Measurements from ENCODE around the gene LASP1NB.
"Not testable (repeated sequence)": the region's sequence is repeated elsewhere in the genome, so short reads cannot be mapped to it uniquely, and the experiment has no call there.

LASP1NB gene

DNA sequence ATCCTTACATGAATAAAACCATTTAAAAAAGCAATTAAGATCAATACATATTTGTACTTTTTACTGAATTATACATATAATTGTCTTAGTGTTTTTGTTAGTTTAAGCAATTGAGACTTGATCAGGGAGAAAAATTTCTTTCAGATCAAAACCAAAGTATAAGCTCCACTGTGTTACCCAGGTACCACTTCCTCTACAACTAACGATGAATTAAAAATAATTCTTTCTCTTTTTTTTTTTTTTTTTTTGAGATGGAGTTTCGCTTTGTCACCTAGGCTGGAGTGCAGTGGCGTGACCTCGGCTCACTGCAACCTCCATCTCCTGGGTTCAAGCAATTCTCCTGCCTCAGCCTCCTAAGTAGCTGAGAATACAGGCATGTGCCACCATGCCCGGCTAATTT lies 35.0 kb downstream of the LASP1NB start:
- no peak overlapping the region for H3K4me3 ChIP-seq (ENCODE audit: control insufficient read depth, low read depth, low read length)
- TF ChIP-seq, protein P1, sequence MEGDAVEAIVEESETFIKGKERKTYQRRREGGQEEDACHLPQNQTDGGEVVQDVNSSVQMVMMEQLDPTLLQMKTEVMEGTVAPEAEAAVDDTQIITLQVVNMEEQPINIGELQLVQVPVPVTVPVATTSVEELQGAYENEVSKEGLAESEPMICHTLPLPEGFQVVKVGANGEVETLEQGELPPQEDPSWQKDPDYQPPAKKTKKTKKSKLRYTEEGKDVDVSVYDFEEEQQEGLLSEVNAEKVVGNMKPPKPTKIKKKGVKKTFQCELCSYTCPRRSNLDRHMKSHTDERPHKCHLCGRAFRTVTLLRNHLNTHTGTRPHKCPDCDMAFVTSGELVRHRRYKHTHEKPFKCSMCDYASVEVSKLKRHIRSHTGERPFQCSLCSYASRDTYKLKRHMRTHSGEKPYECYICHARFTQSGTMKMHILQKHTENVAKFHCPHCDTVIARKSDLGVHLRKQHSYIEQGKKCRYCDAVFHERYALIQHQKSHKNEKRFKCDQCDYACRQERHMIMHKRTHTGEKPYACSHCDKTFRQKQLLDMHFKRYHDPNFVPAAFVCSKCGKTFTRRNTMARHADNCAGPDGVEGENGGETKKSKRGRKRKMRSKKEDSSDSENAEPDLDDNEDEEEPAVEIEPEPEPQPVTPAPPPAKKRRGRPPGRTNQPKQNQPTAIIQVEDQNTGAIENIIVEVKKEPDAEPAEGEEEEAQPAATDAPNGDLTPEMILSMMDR (conservative IDR thresholded peaks at IDR 0.05; ENCODE audit: control insufficient read depth, insufficient read depth, low read depth, low read length): no peak
- DNase-seq (ENCODE audit: low read depth): no peak

DNA sequence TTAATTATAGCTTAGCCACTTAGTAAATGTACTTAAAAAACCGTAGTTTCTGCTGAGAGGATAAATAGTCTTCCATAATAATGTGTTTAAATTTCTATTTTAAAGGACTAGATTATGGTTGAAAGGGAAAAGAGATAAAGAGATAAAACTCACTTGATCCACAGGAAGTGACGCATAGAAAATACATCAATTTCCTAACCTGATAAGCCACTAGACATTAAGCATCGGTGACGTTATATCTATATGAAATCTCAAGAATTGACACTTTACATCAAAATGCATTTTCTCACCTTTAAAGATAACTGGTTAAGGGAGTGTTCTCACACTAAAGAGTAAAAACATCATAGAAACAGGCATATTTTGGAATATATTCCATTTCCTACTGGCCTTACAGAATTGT lies 36.0 kb downstream of the LASP1NB start:
- no peak overlapping the region for H3K4me3 ChIP-seq (ENCODE audit: control insufficient read depth, low read depth, low read length)
- DNase-seq (ENCODE audit: low read depth): no peak
- TF ChIP-seq, protein P1 (conservative IDR thresholded peaks at IDR 0.05; ENCODE audit: control insufficient read depth, insufficient read depth, low read depth, low read length): no peak

DNA sequence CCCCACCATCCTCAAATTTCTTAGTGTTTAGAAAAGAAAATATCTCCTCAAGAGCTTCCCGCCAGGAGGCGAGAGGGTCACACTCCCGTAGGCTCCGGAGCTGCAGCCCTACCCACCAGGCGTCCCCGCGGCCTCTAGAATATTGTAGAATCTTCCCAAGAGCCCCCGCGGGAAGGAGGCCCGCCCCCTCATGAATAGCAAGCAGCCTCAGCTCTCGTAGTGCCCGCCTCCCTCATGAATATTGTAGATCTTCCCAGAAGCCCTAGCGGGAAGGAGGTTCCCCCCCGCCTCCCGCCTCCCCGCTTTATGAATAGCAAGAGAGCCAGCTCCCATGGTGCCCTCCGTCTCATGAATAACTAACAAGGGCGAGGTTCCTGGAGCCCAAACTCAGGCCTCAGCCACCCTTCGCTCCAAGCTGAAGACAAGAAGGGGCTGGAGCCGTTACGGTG lies 41.9 kb downstream of the LASP1NB start, which contains the start of gene FBXO47:
Gene FBXO47 (minus strand): TSS at position 114 of the 449 bp plus-strand sequence. CDS start 4,378 bp downstream, outside the sequence.
- H3K4me3 ChIP-seq (ENCODE audit: control insufficient read depth, low read depth, low read length): peak within 1 kb of the TSS; percentile 44

DNA sequence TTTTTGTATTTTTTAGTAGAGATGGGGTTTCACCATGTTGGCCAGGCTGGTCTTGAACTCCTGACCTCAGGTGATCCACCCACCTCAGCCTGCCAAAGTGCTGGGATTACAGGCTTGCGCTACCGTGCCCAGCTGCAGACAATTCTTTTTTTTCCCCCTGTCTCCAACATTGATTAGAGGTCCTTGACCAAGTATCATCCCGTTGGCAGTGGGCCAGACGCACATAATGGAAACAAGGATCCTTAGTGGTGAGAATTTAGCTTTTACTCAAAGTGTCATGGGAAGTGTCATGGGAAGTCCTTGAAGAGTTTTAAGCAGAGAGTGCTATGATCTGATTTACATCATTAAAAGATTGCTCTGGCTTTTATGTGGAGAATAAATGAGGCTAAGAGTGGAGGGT lies 43.9 kb downstream of the LASP1NB start:
- no peak overlapping the region for H3K4me3 ChIP-seq (ENCODE audit: control insufficient read depth, low read depth, low read length)
- TF ChIP-seq, protein P1 (conservative IDR thresholded peaks at IDR 0.05; ENCODE audit: control insufficient read depth, insufficient read depth, low read depth, low read length): no peak
- DNase-seq (ENCODE audit: low read depth): no peak

More for the DNA sequence above, 41.9 kb downstream of the LASP1NB start, which contains the start of gene FBXO47:
- TF ChIP-seq, protein P1 (conservative IDR thresholded peaks at IDR 0.05; ENCODE audit: control insufficient read depth, insufficient read depth, low read depth, low read length): peak; percentile 14
- DNase-seq (ENCODE audit: low read depth): peak; percentile 89

DNA sequence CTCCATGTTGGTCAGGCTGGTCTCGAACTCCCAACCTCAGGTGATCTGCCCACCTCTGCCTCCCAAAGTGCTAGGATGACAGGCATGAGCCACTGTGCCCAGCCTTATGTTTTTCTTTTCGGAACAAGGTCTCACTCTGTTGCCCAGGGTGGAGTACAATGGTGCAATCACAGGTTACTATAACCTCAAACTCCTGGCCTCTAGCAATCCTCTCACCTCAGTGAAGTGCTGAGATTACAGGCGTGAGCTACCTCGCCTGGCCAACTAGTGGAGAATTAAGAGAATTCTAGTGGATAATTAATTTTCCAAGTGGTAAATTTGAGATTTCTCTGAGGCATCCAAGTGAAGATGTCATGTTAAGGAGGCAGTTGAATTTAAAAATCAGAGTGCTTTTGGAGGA lies 44.7 kb downstream of the LASP1NB start:
- TF ChIP-seq, protein P1 (conservative IDR thresholded peaks at IDR 0.05; ENCODE audit: control insufficient read depth, insufficient read depth, low read depth, low read length): no peak
- H3K4me3 ChIP-seq (ENCODE audit: control insufficient read depth, low read depth, low read length): no peak overlapping the region
- DNase-seq (ENCODE audit: low read depth): no peak

DNA sequence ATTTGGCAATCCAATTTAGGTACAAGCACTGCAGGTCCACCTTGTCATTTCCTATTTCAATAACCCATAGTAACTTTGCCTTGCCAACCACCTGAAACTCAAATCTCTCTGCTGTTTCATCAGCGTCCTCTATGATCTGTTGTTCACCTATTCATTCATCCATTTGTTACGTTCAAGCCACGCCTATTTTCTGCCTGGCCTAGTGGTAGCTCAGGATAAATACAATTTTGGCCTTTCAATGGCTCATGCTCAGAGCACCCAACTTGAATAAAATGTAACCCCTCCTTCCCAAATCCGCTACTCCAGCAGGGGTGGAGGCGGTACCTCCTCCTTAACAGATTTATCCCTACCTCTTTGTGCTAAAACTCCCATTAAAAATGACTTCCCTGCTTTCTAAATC lies 45.4 kb downstream of the LASP1NB start:
- no peak overlapping the region for H3K4me3 ChIP-seq (ENCODE audit: control insufficient read depth, low read depth, low read length)
- TF ChIP-seq, protein P1 (conservative IDR thresholded peaks at IDR 0.05; ENCODE audit: control insufficient read depth, insufficient read depth, low read depth, low read length): no peak
- DNase-seq (ENCODE audit: low read depth): no peak

DNA sequence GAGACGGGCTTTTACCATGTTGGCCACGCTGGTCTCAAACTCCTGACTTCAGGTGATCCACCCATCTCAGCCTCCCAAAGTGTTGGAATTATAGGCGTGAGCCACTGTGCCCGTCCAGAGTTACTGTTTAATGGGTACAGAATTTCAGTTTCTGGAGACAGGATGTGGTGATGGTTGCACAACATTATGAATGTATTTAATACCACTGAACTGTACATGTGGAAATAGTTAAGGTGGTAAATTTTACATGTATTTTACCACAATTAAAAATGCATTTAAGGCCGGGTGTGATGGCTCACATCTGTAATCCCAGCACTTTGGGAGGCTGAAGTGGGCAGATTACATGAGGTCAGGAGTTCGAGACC lies 50.8 kb downstream of the LASP1NB start:
- DNase-seq (ENCODE audit: low read depth): peak; percentile 75

More for the DNA sequence above, 50.8 kb downstream of the LASP1NB start:
- not testable (repeated sequence) for H3K4me3 ChIP-seq (ENCODE audit: control insufficient read depth, low read depth, low read length)

All from fibroblast of mammary gland (primary cell).